Activated T-cell treated with anti-CD3 and anti-CD28 coated beads, Interleukin-2, amount 50 U/mL, for 24 hours (primary cell): ENCODE data around the gene DMRTC1B.
"Not testable (repeated sequence)": the region's sequence is repeated elsewhere in the genome, so short reads cannot be mapped to it uniquely, and the experiment has no call there.

Experiments
- DNase-seq: peaks from one replicate; pipeline ENCODE4 v3.0.0-alpha.2; 2020
- H3K27ac Mint-ChIP-seq: 2 replicates; pipeline ENCODE4 v1.8.0; 2020; ENCODE audit warnings: mild to moderate bottlenecking, mixed read lengths
- H3K27me3 Mint-ChIP-seq: 2 replicates; pipeline ENCODE4 v1.8.0; 2020; ENCODE audit warnings: mixed read lengths
- H3K36me3 Mint-ChIP-seq: 2 replicates; pipeline ENCODE4 v1.8.0; 2020; ENCODE audit warnings: low read depth, mixed read lengths
- H3K4me1 Mint-ChIP-seq: 2 replicates; pipeline ENCODE4 v1.8.0; 2020; ENCODE audit warnings: low read depth, mixed read lengths
- H3K4me3 Mint-ChIP-seq: 2 replicates; pipeline ENCODE4 v1.8.0; 2020; ENCODE audit warnings: mild to moderate bottlenecking, moderate library complexity, mixed read lengths
- H3K9me3 Mint-ChIP-seq: 2 replicates; pipeline ENCODE4 v1.8.0; 2020; ENCODE audit warnings: mixed read lengths

The DMRTC1B gene

DNA sequence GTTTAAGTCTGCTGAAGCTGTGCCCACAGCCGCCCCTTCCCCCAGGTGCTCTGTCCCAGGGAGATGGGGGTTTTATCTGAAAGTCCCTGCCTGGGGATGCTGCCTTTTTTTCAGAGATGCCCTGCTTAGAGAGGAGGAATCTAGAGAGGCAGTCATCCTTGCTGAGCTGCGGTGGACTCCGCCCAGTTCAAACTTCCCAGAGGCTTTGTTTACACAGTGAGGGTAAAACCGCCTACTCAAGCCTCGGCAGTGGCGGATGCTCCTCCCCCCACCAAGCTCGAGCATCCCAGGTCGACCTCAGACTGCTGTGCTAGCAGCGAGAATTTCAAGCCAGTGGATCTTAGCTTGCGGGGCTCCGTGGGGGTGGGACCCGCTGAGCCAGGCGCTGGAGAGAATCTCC is 54.0 kb downstream of the DMRTC1B start:
- not testable (repeated sequence) for DNase-seq, H3K36me3 Mint-ChIP-seq, H3K4me1 Mint-ChIP-seq, H3K4me3 Mint-ChIP-seq, H3K27ac Mint-ChIP-seq, H3K27me3 Mint-ChIP-seq, H3K9me3 Mint-ChIP-seq

GRCh38 chrX:72837532-72837931 is 60.8 kb downstream of the DMRTC1B start:
- DNase-seq, H3K9me3 Mint-ChIP-seq, H3K27me3 Mint-ChIP-seq, H3K4me3 Mint-ChIP-seq, H3K27ac Mint-ChIP-seq, H3K4me1 Mint-ChIP-seq, H3K36me3 Mint-ChIP-seq: not testable (repeated sequence)

DNA sequence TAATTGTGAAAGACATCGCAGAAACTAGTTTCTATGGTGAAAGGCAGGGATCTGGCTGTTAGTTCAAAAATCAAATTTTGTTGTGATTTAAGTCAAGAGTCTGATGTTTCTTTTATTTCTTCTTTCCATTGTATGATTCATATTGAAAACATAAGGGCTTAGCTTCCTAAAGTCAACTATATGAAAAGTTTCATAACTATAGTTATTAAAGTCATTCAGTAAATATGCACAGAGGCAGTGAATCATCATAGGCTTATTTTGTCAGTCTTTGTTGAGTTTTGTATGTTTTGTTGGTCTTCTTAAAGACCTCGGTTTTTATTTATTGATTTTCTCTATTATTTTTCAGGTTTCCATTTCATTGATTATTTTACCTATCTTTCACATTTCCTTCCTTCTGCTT is 106.2 kb downstream of the DMRTC1B start:
- H3K36me3 Mint-ChIP-seq, H3K4me1 Mint-ChIP-seq, H3K27ac Mint-ChIP-seq, H3K27me3 Mint-ChIP-seq, H3K9me3 Mint-ChIP-seq, H3K4me3 Mint-ChIP-seq, DNase-seq: not testable (repeated sequence)

DNA sequence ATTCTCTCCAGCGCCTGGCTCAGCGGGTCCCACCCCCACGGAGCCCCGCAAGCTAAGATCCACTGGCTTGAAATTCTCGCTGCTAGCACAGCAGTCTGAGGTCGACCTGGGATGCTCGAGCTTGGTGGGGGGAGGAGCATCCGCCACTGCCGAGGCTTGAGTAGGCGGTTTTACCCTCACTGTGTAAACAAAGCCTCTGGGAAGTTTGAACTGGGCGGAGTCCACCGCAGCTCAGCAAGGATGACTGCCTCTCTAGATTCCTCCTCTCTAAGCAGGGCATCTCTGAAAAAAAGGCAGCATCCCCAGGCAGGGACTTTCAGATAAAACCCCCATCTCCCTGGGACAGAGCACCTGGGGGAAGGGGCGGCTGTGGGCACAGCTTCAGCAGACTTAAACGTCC is 113.0 kb downstream of the DMRTC1B start:
- not testable (repeated sequence) for H3K36me3 Mint-ChIP-seq, H3K4me3 Mint-ChIP-seq, H3K27me3 Mint-ChIP-seq, H3K9me3 Mint-ChIP-seq, DNase-seq, H3K4me1 Mint-ChIP-seq, H3K27ac Mint-ChIP-seq
